ENCODE results near the gene CUL9.

DNA sequence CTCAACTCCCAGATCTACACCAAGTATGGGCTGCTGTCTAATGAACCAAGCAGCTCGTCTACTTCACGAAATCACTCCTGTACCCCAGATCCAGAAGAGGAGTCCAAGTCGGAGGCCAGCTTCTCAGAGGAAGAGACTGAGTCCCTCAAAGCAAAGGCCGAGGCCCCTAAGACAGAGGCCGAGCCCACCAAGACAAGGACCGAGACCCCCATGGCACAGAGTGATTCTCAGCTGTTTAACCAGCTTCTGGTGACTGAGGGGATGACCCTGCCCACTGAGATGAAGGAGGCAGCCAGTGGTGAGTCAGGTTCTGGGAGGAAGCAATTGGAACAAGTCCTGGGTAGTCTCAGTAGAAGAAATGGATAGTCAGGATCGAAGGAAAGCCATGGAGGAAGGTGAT, 5.8 kb downstream of the CUL9 start:
- no peak for TF ChIP-seq EZH2 (IDR thresholded peaks at IDR 0.05; ENCODE audit: low read length)
- TF ChIP-seq, protein P1, sequence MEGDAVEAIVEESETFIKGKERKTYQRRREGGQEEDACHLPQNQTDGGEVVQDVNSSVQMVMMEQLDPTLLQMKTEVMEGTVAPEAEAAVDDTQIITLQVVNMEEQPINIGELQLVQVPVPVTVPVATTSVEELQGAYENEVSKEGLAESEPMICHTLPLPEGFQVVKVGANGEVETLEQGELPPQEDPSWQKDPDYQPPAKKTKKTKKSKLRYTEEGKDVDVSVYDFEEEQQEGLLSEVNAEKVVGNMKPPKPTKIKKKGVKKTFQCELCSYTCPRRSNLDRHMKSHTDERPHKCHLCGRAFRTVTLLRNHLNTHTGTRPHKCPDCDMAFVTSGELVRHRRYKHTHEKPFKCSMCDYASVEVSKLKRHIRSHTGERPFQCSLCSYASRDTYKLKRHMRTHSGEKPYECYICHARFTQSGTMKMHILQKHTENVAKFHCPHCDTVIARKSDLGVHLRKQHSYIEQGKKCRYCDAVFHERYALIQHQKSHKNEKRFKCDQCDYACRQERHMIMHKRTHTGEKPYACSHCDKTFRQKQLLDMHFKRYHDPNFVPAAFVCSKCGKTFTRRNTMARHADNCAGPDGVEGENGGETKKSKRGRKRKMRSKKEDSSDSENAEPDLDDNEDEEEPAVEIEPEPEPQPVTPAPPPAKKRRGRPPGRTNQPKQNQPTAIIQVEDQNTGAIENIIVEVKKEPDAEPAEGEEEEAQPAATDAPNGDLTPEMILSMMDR (optimal IDR thresholded peaks at IDR 0.05 in 1 of 3, IDR thresholded peaks at IDR 0.05 in 1 of 3, conservative IDR thresholded peaks at IDR 0.05 in 1 of 3; ENCODE audit: extremely low read depth in 1 of 3, insufficient read depth in 2 of 3, low read length in 3 of 3), result no peak
